GM12872 (cell line): Measurements from ENCODE around the gene TPRG1L.

Experiments used
- TF ChIP-seq, protein P1 (sequence below): IDR thresholded peaks from 3 replicates; pipeline ENCODE4 v1.5.1; 2011; ENCODE audit warnings: low read depth, mild to moderate bottlenecking, low read length, moderate library complexity; ENCODE audit not compliant: insufficient read depth

TPRG1L gene

DNA sequence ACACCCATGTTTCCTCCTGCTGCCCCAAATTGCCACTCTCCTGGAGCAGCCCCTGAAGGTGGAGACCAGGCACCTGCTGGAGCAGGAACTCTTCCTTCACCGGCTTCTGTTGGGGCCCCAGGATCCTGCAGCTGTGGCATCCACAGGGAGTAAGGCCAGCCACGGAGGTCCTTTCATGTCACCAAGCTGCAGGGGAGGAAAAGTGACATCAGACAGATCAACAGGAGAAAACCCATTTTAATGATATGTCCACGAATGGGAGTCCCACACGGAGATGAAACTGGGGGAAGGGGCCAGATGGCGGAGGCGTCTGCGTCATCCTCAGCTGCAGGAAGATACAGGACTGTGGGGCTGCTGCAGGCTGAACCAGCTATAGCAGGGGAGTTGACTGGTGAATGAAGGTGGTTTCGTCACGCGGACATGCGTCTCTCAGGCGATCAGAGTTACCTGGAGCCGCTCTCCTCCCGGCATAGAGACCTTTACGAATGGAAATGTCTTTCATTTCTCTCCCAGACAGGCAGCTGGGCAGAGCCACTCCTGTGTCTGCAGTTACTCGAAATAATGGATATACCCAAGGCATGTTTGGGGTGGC lies 37.4 kb downstream of the TPRG1L start:
- TF ChIP-seq, protein P1, sequence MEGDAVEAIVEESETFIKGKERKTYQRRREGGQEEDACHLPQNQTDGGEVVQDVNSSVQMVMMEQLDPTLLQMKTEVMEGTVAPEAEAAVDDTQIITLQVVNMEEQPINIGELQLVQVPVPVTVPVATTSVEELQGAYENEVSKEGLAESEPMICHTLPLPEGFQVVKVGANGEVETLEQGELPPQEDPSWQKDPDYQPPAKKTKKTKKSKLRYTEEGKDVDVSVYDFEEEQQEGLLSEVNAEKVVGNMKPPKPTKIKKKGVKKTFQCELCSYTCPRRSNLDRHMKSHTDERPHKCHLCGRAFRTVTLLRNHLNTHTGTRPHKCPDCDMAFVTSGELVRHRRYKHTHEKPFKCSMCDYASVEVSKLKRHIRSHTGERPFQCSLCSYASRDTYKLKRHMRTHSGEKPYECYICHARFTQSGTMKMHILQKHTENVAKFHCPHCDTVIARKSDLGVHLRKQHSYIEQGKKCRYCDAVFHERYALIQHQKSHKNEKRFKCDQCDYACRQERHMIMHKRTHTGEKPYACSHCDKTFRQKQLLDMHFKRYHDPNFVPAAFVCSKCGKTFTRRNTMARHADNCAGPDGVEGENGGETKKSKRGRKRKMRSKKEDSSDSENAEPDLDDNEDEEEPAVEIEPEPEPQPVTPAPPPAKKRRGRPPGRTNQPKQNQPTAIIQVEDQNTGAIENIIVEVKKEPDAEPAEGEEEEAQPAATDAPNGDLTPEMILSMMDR = no peak

DNA sequence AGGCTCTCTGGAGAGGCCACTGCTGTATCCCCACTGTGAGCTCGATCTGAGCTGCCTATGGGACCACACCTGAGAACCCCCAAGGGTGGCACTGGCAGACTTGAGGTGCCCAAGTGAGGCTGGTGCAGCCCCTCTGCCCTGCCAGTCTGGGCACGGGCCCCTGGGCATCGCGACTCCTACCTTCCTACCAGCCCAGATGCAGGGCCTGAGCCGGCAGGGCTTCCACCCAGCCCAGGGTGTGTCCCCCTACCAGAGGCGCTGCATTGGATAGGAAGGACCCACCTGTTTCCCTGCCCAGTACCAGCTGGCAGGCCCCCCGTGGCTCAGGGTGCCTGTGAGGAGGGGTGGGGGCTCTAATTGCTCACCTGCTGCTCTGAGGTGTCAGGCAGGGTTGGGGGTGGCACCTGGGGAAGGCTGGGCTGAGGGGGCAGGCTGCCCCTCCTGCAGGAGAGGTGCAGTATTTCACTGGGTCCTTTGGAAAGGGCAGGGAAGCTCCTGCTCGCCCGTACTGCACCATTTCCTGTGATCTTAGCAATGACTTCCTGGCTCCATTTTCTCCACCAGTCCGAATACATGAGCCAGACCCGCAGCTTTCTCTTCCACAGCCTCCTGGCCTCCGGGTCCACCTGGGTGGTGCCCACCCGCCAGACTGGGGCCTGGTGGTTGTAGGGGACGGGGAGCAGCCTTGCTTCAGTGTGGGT lies 39.3 kb downstream of the TPRG1L start:
- TF ChIP-seq, protein P1 = peak; percentile 26; the same call in 2 of the 3 replicates

DNA sequence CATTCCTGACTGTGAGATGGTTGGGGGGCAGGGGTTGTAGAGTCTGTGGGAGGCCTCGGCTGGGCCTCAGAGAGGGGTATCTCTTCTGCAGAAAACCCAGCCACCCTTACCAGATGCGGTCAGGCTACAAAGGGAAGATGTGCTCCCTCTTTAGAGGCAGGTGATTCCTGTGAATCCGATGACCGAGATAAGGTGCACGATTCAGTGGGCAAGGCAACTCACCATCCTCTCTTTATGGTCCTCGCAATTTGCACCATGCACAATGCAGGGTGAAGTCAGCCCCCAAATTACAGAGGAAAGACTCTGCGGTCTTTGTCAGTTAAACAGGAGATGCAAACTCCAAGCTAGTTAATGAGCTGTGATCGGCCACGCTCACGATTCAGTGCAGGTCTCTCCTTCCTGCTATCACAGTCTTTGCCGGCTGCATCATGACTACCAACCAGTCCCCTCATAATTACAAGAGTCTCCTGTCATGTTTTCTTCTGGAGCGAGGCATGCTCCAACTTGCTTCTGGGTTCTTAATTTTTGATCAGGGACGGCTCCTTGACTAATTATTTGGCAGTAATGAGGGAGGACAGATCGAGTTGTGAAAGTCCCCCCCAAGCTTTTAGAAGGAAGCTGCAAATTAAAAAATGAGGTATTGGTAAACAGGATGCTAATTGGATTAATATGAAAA lies 40.0 kb downstream of the TPRG1L start:
- TF ChIP-seq, protein P1 = no peak

DNA sequence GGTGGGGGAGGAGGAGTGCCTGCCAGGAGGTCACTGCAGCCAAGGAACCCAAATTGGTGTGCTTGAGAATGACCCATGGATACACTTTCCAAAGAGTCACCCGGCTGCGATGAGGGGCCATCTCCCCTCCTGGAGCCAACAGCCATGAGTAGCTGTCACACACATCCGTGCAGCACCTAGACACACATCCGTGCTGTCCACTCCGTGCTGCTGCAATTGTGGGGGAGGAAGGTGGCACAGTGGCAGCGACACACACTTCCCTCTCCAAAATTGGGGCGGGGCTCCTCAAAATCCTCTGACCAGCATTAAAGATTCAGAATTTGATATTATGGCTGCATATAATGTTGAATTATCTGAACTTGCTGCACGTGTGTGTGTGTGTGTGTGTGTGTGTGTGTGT lies 43.3 kb downstream of the TPRG1L start:
- TF ChIP-seq, protein P1 = no peak

DNA sequence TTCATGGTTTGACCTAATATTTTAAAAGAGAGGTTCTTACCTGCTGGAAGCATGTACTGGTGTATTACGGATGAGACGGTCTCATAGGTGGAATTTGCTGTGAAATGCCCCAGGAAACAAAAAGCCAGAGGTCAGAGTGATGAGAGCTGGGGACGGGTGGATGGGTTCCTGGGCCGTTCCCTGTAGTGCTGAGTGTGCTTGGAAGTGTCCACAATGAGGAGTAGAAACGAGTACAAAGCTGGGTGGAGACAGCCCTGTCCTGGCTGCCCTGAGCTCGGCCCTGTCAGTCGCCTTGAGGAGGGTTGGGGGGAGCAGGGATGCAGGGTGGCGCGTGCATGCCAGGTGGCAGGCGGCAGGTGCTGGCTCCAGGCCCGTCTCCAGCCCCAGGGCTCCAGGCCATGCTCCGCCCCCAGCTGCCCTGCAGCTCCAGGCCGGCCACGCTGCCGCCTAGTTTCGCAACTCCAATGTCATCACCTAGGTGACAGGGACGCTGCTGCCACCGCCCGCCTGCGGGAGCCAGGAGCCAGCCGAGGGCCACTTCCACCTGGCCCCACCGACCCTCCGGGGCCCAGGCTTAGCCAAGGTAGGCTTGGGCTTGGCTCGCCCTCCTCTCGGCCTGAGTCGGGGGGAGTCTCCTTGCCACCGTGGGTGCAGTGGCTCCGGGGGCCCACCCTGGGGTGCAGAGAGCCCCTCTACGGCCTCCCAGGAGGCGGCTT lies 43.9 kb downstream of the TPRG1L start:
- TF ChIP-seq, protein P1 = no peak

DNA sequence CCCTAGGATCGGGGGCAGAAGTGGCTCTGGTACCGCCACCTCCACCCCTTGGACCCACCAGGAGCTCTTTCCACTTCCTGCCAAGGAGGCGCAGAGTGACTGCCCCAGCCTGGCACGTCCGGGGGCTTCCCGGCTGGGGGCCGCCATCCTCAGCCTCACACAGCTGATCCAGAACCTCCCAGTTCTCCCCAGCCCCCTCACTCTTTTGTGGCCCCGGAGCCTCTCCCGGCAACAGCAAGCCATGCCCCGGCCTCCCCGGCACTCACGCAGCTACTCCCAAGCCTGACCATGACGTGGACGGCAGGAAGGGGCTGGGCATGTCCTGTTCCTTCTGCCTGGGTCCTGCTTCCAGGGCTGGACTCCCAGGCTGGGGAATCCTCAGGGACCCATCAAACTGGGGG lies 44.6 kb downstream of the TPRG1L start:
- TF ChIP-seq, protein P1 = no peak

DNA sequence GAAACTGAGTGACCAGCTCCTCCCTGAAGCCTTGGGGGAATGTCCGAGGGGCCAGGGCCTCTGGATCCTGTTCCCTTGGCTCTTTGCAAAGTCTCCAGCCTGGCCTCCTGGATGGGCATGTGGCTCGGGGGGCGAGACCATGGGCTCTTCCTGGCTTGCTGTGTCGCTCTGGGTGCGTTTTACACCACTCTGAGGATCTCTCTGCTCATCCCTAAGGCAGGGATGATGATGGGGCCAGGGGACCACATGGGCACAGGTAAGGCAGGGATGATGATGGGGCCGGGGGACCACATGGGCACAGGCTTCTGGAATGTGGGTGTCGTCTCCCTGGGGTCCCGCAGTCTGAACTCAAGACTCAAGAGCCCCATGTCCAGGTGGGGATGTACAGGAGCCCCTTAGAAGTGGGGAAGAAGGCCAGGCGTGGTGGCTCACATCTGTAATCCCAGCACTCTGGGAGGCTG lies 45.2 kb downstream of the TPRG1L start:
- TF ChIP-seq, protein P1 = no peak
